HG03558 (cell line): Measurements from ENCODE around the gene FAM210B.
A peak's percentile ranks its signal among the peaks of the same experiment; 100 is the strongest.
"Not testable (repeated sequence)": the region's sequence is repeated elsewhere in the genome, so short reads cannot be mapped to it uniquely, and the experiment has no call there.

Experiments used
- ATAC-seq: cut with Tn5 transposase; IDR thresholded peaks from one replicate; pipeline ENCODE4 v1.9.1; 2021; ENCODE audit warnings: moderate number of reproducible peaks; ENCODE audit not compliant: unreplicated experiment; ENCODE audit errors: extremely low read depth

Gene FAM210B

GRCh38 chr20:56358600-56359211 lies at the start of gene FAM210B:
FAM210B (plus strand) TSS chr20:56358974; CDS start chr20:56359006, 32 bp downstream.
- ATAC-seq: peak; percentile 94

GRCh38 chr20:56316051-56316450 lies 42.7 kb upstream of the FAM210B start:
- ATAC-seq: no peak

GRCh38 chr20:56316483-56316882 lies 42.3 kb upstream of the FAM210B start:
- no peak for ATAC-seq

GRCh38 chr20:56322681-56323080 lies 36.1 kb upstream of the FAM210B start:
- no peak for ATAC-seq

- ATAC-seq: no peak
Measured at GRCh38 chr20:56323206-56323605, 35.6 kb upstream of the FAM210B start.

- no peak for ATAC-seq
Measured at GRCh38 chr20:56323656-56324055, 35.1 kb upstream of the FAM210B start.

- ATAC-seq: no peak
Measured at GRCh38 chr20:56324806-56325205, 34.0 kb upstream of the FAM210B start.

GRCh38 chr20:56328861-56329260 lies 29.9 kb upstream of the FAM210B start:
- ATAC-seq: no peak

GRCh38 chr20:56336709-56337108 lies 22.1 kb upstream of the FAM210B start:
- ATAC-seq: not testable (repeated sequence)

- ATAC-seq: no peak
Measured at GRCh38 chr20:56342783-56343182, 16.0 kb upstream of the FAM210B start.

GRCh38 chr20:56343861-56344381 lies 14.9 kb upstream of the FAM210B start:
- ATAC-seq: no peak

GRCh38 chr20:56345911-56346310 lies 12.9 kb upstream of the FAM210B start:
- ATAC-seq: no peak

- ATAC-seq: no peak
Measured at GRCh38 chr20:56347628-56348304, 11.0 kb upstream of the FAM210B start.

GRCh38 chr20:56348305-56348693 lies 10.5 kb upstream of the FAM210B start:
- no peak for ATAC-seq

- ATAC-seq: no peak
Measured at GRCh38 chr20:56348746-56349145, 10.0 kb upstream of the FAM210B start.

GRCh38 chr20:56350842-56351241 lies 7.9 kb upstream of the FAM210B start:
- no peak for ATAC-seq

- ATAC-seq: no peak
Measured at GRCh38 chr20:56352345-56353055, 6.3 kb upstream of the FAM210B start.

- no peak for ATAC-seq
Measured at GRCh38 chr20:56353356-56353755, 5.4 kb upstream of the FAM210B start.

GRCh38 chr20:56358070-56358469 lies 704 bp upstream of the FAM210B start:
- ATAC-seq: no peak

- ATAC-seq: no peak
Measured at GRCh38 chr20:56359212-56360132, 698 bp downstream of the FAM210B start.
